H9 (cell line): Measurements from ENCODE around the gene CDO1. TPM values are rescaled to one million over a fixed set of nuclear protein-coding genes. Genes with fewer than 3 reads are reported as not detected.

Experiments used
- DNase-seq: peaks from one replicate; pipeline ENCODE4 v3.0.0-alpha.2; 2017
- H2AFZ ChIP-seq: one replicate; pipeline ENCODE4 v1.6.1; 2013; ENCODE audit warnings: mild to moderate bottlenecking, low read length, control low read depth, moderate library complexity
- H2AK5ac ChIP-seq: 2 replicates; pipeline ENCODE4 v1.6.1; 2013; ENCODE audit warnings: low read length, control low read depth, mixed read lengths; ENCODE audit not compliant: insufficient read length
- H2BK120ac ChIP-seq: one replicate; pipeline ENCODE4 v1.6.1; 2013; ENCODE audit warnings: low read depth, mild to moderate bottlenecking, low read length, control low read depth, inconsistent platforms; ENCODE audit not compliant: poor library complexity, severe bottlenecking
- H2BK12ac ChIP-seq: 2 replicates; pipeline ENCODE4 v1.6.1; 2013; ENCODE audit warnings: low read length, control low read depth, mixed read lengths, low read depth; ENCODE audit not compliant: insufficient read length
- H2BK15ac ChIP-seq: 2 replicates; pipeline ENCODE4 v1.6.1; 2013; ENCODE audit warnings: low read depth, low read length, control low read depth
- H2BK20ac ChIP-seq: one replicate; pipeline ENCODE4 v1.6.1; 2013; ENCODE audit warnings: low read depth, mild to moderate bottlenecking, low read length, control low read depth, inconsistent platforms; ENCODE audit not compliant: poor library complexity, severe bottlenecking
- H2BK5ac ChIP-seq: 2 replicates; pipeline ENCODE4 v1.6.1; 2013; ENCODE audit warnings: low read length, control low read depth, mixed read lengths; ENCODE audit not compliant: insufficient read length
- H3K14ac ChIP-seq: 2 replicates; pipeline ENCODE4 v1.6.1; 2013; ENCODE audit warnings: low read length, control low read depth; ENCODE audit not compliant: insufficient read depth
- H3K18ac ChIP-seq: 2 replicates; pipeline ENCODE4 v1.6.1; 2013; ENCODE audit warnings: low read depth, mild to moderate bottlenecking, mixed read lengths, low read length, control low read depth; ENCODE audit not compliant: insufficient read length
- H3K23ac ChIP-seq: 2 replicates; pipeline ENCODE4 v1.6.1; 2013; ENCODE audit warnings: low read length, control low read depth, mixed read lengths, low read depth; ENCODE audit not compliant: insufficient read length
- H3K23me2 ChIP-seq: 2 replicates; pipeline ENCODE4 v1.6.1; 2013; ENCODE audit warnings: low read depth, mild to moderate bottlenecking, mixed read lengths, low read length, control low read depth; ENCODE audit not compliant: insufficient read length, poor library complexity, severe bottlenecking
- H3K27ac ChIP-seq: 2 replicates; pipeline ENCODE4 v1.5.1; 2013; ENCODE audit warnings: low read length, control low read depth, mixed read lengths, low read depth; ENCODE audit not compliant: insufficient read length
- H3K27me3 ChIP-seq: 2 replicates; pipeline ENCODE4 v1.6.1; 2013; ENCODE audit warnings: low read length, control low read depth, inconsistent platforms; ENCODE audit not compliant: insufficient read depth
- H3K4ac ChIP-seq: 2 replicates; pipeline ENCODE4 v1.6.1; 2013; ENCODE audit warnings: low read depth, mild to moderate bottlenecking, control low read depth, inconsistent platforms, low read length, moderate library complexity
- H3K4me1 ChIP-seq: 2 replicates; pipeline ENCODE4 v1.6.1; 2013; ENCODE audit warnings: low read length, control low read depth, inconsistent platforms; ENCODE audit not compliant: insufficient read depth
- H3K4me2 ChIP-seq: 2 replicates; pipeline ENCODE4 v1.6.1; 2013; ENCODE audit warnings: low read length, control low read depth, mixed read lengths; ENCODE audit not compliant: insufficient read length, insufficient read depth
- H3K56ac ChIP-seq: 2 replicates; pipeline ENCODE4 v1.6.1; 2013; ENCODE audit warnings: low read depth, mild to moderate bottlenecking, mixed read lengths, low read length, control low read depth; ENCODE audit not compliant: insufficient read length
- H3K79me1 ChIP-seq: 2 replicates; pipeline ENCODE4 v1.6.1; 2013; ENCODE audit warnings: low read depth, mild to moderate bottlenecking, moderate library complexity, low read length, control low read depth, inconsistent platforms; ENCODE audit not compliant: insufficient read depth, poor library complexity, severe bottlenecking
- H3K79me2 ChIP-seq: 2 replicates; pipeline ENCODE4 v1.6.1; 2013; ENCODE audit warnings: low read length, control low read depth, inconsistent platforms; ENCODE audit not compliant: insufficient read depth
- H3K9ac ChIP-seq: 2 replicates; pipeline ENCODE4 v1.6.1; 2013; ENCODE audit warnings: low read length, control low read depth, mixed read lengths; ENCODE audit not compliant: insufficient read length; ENCODE audit errors: extremely low read depth
- H3K9me3 ChIP-seq: one replicate; pipeline ENCODE4 v1.6.1; 2013; ENCODE audit warnings: low read depth, low read length, inconsistent platforms; ENCODE audit not compliant: control insufficient read depth
- H3T11ph ChIP-seq: one replicate; pipeline ENCODE4 v1.6.1; 2013; ENCODE audit warnings: mild to moderate bottlenecking, low read length, control low read depth, inconsistent platforms
- H4K20me1 ChIP-seq: one replicate; pipeline ENCODE4 v1.6.1; 2013; ENCODE audit not compliant: control insufficient read depth, insufficient read length, insufficient read depth
- H4K5ac ChIP-seq: 2 replicates; pipeline ENCODE4 v1.6.1; 2013; ENCODE audit warnings: low read depth, mild to moderate bottlenecking, mixed read lengths, low read length, control low read depth; ENCODE audit not compliant: insufficient read length
- H4K8ac ChIP-seq: replicated peaks from 2 replicates; pipeline ENCODE4 v1.6.1; 2013; ENCODE audit warnings: low read length, control low read depth, mixed read lengths, low read depth; ENCODE audit not compliant: insufficient read length
- H4K91ac ChIP-seq: 2 replicates; pipeline ENCODE4 v1.6.1; 2013; ENCODE audit warnings: low read depth, mild to moderate bottlenecking, moderate library complexity, mixed read lengths, low read length, control low read depth; ENCODE audit not compliant: insufficient read length
- H3K27ac Mint-ChIP-seq, 3 experiments: 2 replicates in 2 of 3; 3 replicates in 1 of 3; pipeline ENCODE4 v1.8.0; 2020 to 2021; ENCODE audit warnings: mixed read lengths in 3 of 3, mild to moderate bottlenecking in 1 of 3, moderate library complexity in 1 of 3
- H3K27me3 Mint-ChIP-seq: 2 replicates; pipeline ENCODE4 v1.8.0; 2021; ENCODE audit warnings: low read depth, mild to moderate bottlenecking, moderate library complexity, mixed read lengths
- H3K36me3 Mint-ChIP-seq, 3 experiments: 2 replicates in 2 of 3; 3 replicates in 1 of 3; pipeline ENCODE4 v1.8.0; 2020 to 2021; ENCODE audit warnings: low read depth in 3 of 3, mixed read lengths in 3 of 3; ENCODE audit not compliant: insufficient read depth in 1 of 3
- H3K4me1 Mint-ChIP-seq, 2 experiments: 2 replicates each; pipeline ENCODE4 v1.8.0; 2020; ENCODE audit warnings: mixed read lengths in 2 of 2
- H3K4me3 Mint-ChIP-seq, 2 experiments: 2 replicates in 1 of 2; 3 replicates in 1 of 2; pipeline ENCODE4 v1.8.0; 2020 to 2021; ENCODE audit warnings: mild to moderate bottlenecking in 2 of 2, mixed read lengths in 2 of 2, moderate library complexity in 1 of 2
- H3K9me3 Mint-ChIP-seq, 2 experiments: 2 replicates in 1 of 2; 3 replicates in 1 of 2; pipeline ENCODE4 v1.8.0; 2020; ENCODE audit warnings: mild to moderate bottlenecking in 2 of 2, mixed read lengths in 2 of 2, moderate library complexity in 1 of 2
- CTCF ChIP-seq: fragments of 200-600 bp; sonication (generic); conservative IDR thresholded peaks from 3 replicates; pipeline ENCODE4 v1.8.0; 2021; ENCODE audit warnings: antibody characterized with exemption, mild to moderate bottlenecking
- WGBS: extraction: QIAGEN DNeasy Blood & Tissue Kit; methylation state at CpG from one replicate; pipeline ENCODE4 v1.1.7; 2013; ENCODE audit warnings: missing lambda C conversion rate, low lambda C conversion rate, mixed read lengths; ENCODE audit not compliant: insufficient read length; ENCODE audit errors: extremely low coverage; 5-methylcytosine and 5-hydroxymethylcytosine counted together
- total RNA-seq: library from RNA; stranded (reverse); gene quantifications from 2 replicates; pipeline ENCODE4 v1.2.1, GENCODE V29; 2021

CDO1 gene
- total RNA-seq, 1 experiment from 2014 or later, result 11.2 TPM

GRCh38 chr5:115818821-115819220, 2.4 kb upstream of the CDO1 start:
- no peak overlapping the region for H2BK15ac ChIP-seq

More at GRCh38 chr5:115818821-115819220, 2.4 kb upstream of the CDO1 start:
- Histone ChIP-seq H2BK12ac (no peak overlapping the region), H4K91ac (no peak overlapping the region), H3K18ac (no peak overlapping the region), H3K9me3 (no peaks in the 10 kb centered on the region), H3K79me2 (no peaks in the 10 kb centered on the region), H3K56ac (no peak overlapping the region), H3T11ph (no peak overlapping the region), H4K20me1 (no peaks in the 10 kb centered on the region), H3K23me2 (peaks cover 7% of the 10 kb centered on the region), H3K4ac (no peak overlapping the region), H2BK20ac (no peak overlapping the region), H2BK120ac (no peak overlapping the region), H3K4me2 (no peak overlapping the region), H2BK5ac (no peak overlapping the region), H3K9ac (no peak overlapping the region), H3K27me3 (peaks cover 9% of the 10 kb centered on the region; the same call in 1 of the 2 replicates), H3K4me1 (no peaks in the 10 kb centered on the region), H4K8ac (no peak overlapping the region), H2AFZ (no peak overlapping the region), H3K14ac (no peak overlapping the region), H3K27ac (no peak overlapping the region), H3K79me1 (no peaks in the 10 kb centered on the region), H3K23ac (no peak overlapping the region), H4K5ac (no peak overlapping the region), H2AK5ac (no peak overlapping the region)
- Mint-ChIP-seq H3K36me3 (no peaks in the 10 kb centered on the region; a peak in 1 of 7 replicates), H3K27ac (no peak overlapping the region), H3K27me3 (peaks cover 26% of the 10 kb centered on the region), H3K9me3 (peaks cover 0 to under 1% of the 10 kb centered on the region in 2 experiments; a peak in 2 of 5 replicates), H3K4me3 (no peak overlapping the region), H3K4me1 (peaks cover 16 to 18% of the 10 kb centered on the region in 2 experiments)
- WGBS, result no CpG with 5 or more reads among the region's 18 CpGs
- no peak for TF ChIP-seq CTCF
- DNase-seq, result no peak
